ENCODE results near the gene ZMYM2.
"Not testable (repeated sequence)": the region's sequence is repeated elsewhere in the genome, so short reads cannot be mapped to it uniquely, and the experiment has no call there.

ZMYM2 gene

DNA sequence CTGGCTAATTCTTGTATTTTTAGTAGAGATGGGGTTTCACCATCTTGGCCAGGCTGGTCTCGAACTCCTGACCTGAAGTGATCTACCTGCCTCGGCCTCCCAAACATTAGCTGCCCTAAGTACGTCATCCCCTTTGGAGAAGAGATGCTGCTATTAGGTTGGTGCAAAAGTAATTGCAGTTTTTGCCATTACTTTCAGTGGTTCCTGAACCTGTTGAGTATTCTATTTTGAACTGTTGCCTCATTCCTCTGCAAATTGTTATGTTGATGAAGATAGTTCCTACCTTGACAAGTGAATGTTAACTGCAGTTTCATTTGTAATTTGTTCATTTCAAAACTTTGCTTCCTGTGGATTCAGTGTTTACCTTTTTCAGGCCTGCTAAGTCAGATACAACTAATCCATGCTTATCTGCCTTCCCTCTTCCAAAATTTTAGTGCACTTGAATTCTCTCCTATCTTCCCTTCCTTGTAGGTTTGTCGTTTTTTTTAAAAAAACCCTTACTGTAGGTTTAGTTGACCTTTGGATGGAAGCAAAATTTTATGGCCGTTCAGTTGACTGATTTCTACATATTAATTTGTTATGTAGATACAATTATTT is 24.0 kb downstream of the ZMYM2 start:
- no peak for DNase-seq (ENCODE audit: low read depth)

DNA sequence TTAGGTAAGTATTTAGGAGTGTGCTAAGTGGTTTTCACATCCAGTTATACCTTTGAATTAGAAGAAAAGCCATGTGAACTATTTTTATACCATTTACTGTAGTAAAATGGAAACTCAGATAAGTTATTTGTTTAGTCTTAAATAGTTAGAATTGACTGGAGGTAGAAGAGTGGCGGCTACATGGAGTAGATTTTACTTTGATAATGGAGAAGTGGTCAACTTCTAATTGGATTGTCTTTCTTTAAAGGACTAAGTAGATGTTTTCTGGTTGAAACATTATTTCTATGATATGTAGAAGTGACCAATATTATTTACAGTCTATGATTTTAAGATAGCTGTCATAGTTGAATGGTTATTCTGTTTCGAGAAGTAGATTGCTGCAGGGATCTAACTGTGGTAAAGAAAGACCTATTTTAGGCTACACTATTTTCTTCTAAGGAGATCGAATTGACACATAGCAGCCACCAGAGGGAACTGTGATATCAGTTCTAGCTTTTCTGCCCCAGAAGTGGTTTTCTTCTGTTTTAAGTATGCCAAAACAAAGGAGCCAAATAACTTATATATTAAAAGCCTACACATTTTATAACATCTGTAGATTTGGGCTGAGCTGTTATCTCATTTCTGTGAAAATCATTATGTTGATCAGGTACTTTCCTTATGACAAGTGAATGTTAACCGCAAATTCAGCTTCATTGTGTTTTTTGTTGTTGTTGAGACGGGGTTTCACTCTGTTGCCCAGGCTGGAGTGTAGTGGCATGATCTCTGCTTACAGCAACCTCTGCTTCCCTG is 26.1 kb downstream of the ZMYM2 start:
- DNase-seq (ENCODE audit: low read depth): no peak

DNA sequence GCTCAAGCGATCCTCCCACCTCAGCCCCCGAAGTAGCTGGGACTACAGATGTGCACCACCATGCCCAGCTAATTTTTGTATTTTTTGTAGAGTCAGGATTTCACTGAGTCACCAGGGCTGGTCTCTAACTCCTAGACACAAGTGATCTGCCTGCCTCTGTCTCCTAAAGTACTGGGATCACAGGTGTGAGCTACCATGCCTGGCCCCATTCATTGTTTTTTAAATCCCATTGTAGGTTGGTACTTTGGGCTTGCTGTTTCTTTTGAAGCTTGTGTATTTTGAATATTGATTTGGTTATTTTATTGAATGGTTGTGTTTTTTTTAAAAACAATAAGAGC is 26.7 kb downstream of the ZMYM2 start:
- no peak for DNase-seq (ENCODE audit: low read depth)

DNA sequence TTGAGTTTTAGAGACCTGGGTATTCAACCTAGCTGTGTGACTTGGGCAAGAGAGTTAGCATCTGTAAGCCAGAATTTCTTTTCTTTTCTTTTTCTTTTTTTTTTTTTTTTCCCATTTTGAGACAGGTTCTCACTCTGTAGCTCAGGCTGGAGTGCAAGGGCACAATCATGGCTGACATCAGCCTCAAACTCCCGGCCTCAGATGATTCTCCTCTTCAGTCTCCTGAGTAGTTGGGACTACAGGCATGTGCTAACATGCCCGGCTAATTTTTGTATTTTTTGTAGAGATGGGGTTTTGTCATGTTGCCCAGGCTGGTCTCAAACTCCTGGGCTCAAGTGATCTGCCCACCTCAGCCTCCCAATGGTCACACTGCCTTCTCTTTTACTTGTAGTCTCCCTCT is 33.0 kb downstream of the ZMYM2 start:
- no peak for DNase-seq (ENCODE audit: low read depth)

DNA sequence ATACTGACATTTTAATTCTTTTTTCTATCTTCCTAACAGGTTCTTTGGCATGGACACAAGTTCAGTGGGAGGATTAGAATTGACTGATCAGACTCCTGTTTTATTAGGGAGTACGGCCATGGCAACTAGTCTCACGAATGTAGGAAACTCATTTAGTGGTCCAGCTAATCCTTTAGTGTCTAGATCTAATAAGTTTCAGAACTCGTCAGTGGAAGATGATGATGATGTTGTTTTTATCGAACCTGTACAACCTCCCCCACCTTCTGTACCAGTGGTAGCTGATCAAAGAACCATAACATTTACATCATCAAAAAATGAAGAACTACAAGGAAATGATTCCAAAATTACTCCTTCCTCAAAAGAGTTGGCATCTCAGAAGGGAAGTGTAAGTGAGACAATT is 34.5 kb downstream of the ZMYM2 start:
- DNase-seq (ENCODE audit: low read depth): no peak

DNA sequence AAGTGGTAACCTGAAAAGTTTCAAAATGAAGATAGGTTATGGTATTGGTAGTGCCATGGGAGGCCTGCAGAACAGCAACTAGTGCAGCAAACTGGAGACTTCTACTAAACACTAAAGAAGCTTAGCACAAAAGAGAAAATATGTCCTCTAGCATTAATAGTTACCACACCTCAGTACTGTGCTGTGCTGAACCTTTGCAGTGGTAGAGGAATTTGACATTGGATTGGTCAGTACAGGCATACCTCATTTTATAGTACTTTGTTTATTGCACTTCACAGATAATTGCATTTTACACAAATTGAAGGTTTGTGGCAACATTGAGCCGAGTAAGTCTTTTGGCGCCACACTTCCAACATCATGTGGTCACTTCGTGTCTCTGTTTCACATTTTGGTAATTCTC is 40.4 kb downstream of the ZMYM2 start:
- no peak for DNase-seq (ENCODE audit: low read depth)

DNA sequence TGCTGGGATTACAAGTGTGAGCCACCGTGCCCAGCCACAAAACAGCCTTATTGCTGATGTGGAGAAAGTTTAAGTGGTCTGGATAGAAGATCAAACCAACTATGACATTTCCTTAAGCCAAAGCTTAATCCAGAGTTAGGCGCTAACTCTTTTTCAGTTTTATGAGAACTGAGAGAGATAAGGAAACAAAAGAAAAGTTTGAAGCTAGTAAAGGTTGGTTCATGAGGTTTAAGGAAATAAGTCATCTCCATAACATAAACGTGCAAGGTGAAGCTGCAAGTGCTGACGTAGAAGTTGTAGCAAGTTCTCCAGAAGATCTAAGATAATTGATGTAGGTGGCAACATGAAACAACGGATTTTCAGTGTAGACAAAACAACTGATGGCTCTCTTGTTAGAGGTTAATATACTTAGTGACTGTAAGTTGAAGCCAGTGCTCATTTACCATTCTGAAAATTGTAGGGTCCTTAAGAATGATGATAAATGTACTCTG is 41.6 kb downstream of the ZMYM2 start:
- no peak for DNase-seq (ENCODE audit: low read depth)

DNA sequence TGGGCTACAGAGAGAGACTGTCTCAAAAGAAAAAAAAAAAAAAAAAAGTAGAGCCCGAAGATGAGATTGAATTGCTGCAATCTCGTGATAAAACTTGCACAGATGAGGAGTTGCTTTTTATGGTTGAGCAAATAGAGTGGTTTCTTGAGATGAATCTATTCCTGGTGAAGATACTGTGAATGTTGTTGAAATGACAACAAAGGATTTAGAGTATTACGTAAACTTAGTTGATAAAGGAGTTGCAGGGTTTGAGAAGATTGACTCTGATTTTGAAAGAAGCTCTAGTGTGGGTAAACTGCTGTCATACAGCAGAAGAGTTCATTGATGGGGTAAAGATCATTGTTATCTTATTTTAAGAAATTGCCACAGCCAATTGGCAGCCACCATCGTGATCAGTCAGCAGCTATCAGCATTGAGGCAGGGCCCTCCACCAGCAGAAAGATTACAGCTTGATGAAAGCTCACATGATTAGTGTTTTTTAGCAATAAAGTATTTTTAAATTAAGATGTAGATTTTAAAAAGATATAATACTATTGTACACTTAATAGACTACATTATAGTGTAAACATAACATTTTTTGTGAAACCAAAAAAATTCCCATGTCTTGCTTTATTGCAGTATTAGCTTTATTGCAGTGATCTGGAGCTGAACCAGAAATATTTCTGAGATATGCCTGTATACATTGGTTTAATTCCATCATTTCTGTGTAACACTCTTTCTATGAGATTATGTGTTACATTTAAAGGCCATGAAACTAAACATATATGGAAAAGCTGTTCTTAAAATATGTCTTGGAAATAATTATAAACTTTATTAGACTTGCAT is 43.1 kb downstream of the ZMYM2 start:
- DNase-seq (ENCODE audit: low read depth): no peak

DNA sequence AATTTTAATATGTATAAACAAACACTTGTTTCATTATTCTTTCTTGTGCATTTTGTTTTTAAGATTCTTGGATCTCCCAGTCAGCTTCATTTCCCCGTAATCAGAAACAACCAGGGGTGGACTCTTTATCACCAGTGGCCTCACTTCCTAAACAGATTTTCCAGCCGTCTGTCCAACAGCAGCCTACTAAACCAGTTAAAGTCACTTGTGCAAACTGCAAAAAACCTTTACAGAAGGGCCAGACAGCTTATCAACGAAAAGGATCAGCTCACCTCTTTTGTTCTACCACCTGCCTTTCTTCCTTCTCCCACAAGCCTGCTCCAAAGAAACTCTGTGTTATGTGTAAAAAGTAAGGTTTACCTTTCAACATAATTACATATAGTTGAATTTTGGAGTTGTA is 44.3 kb downstream of the ZMYM2 start:
- DNase-seq (ENCODE audit: low read depth): no peak

DNA sequence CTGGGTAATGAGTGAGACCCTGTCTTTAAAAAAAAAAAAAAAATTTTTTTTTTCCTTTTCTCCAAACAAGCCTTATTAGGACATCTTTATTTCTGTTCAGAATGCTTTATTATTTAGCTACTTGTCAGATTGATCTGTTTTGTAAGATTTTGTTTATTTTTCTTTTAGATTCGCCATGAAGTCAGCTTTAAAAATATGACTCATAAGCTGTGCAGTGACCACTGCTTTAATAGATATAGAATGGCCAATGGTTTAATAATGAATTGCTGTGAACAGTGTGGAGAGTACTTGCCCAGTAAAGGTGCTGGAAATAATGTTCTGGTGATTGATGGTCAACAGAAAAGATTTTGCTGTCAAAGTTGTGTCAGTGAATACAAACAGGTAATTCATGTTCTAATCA is 47.7 kb downstream of the ZMYM2 start:
- DNase-seq (ENCODE audit: low read depth): no peak

DNA sequence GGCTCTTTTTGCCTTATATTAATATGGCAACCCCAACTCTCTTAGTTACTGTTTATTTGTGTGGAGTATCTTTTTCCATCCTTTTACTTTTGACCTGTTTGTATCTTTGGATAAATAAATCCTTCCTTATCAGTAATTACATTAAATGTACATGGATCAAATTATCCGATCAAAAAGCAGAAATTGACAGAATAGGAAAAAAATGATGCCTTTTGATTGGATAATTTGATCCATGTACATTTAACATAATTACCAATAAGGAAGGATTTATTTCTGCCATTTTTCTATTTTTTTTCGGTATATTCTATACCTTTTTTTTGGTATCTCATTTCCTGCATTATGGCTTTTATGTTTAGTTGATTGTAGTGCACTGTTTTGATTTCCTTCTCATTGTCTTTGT is 57.2 kb downstream of the ZMYM2 start:
- no peak for DNase-seq (ENCODE audit: low read depth)

DNA sequence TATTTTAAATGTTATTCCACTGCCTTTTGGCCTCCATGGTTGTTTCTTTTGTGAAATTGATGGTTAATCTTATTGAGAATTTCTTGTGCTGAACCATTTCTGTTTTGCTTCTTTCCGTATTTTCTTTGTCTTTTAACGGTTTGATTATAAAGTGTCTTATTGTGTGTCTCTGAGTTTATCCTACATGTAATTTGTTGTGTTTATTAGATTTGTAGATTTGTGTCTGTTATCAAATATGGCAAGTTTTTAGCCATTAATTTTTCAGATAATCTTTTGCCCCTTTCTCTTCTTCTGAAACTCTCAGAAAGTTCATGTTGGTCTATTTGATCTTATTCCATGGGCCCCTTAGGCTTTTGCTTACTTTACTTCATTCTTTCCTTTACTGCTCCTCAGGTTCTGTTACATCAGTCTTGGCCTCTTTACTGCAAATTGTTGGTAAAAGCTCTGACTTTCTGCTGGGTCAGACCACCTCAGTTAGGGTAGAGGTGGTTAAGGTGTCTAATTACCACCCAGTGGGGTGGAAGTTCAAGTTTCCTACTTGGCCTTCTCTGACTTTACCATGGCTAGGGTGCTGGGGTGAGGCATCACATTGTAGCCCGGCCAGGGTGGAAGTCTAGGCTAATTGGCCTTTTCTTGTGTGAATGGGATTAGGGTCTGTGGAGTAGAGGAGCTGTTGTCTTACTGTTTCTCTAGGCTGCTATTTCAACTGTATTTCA is 58.3 kb downstream of the ZMYM2 start:
- no peak for DNase-seq (ENCODE audit: low read depth)

DNA sequence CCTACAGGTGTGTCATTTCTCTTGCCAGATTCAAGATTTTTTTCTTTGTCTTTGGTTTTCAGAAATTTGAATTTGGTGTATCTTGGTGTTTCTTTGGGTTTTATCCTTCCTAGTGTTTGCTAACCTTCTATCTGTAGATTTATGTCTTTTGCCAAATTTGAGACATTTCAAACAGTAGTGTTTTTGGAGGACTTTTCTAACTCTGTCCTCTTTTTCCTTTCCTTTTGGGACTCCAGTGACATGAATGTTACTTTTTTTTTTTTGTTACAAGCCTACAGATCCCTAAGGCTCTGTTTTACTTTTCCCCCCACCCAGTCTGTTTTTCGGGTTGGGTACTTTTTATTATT is 58.8 kb downstream of the ZMYM2 start:
- DNase-seq (ENCODE audit: low read depth): no peak

DNA sequence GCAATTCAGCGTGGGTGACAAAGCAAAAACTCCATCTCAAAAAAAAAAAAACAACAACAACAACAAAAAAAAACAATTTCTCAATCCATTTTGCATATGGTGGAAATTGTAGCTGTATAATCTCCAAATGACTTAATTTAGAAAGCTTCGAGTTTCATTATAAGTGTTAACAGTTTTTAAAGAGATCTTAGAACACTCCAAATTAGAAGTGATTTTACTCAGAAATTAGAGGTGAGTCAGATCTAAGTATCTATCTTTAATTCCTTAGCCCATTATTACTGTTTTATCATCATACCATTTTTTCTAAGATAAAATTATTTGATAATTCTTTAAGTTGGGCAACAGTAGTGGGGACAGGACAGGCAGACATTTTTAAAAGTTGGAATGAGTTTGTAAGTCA is 60.5 kb downstream of the ZMYM2 start:
- no peak for DNase-seq (ENCODE audit: low read depth)

DNA sequence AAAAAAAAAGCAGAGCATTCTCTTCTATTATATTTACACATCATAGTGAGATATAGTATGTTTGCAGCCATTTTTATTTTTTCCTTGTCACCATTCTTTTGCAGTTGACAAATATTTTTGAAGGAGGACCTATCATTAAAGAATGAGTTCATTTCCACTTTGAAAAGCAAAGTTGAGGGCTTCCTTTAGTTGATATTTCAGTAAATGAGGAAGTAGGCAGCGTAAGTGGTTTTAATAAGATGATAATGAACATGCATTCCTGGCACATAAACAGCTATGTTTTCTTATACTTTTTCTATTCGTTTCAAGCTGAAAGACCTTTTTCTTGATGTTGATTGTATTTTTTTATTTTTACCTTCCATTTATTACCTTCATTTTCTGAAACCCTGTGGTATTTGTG is 66.2 kb downstream of the ZMYM2 start:
- DNase-seq (ENCODE audit: low read depth): no peak

DNA sequence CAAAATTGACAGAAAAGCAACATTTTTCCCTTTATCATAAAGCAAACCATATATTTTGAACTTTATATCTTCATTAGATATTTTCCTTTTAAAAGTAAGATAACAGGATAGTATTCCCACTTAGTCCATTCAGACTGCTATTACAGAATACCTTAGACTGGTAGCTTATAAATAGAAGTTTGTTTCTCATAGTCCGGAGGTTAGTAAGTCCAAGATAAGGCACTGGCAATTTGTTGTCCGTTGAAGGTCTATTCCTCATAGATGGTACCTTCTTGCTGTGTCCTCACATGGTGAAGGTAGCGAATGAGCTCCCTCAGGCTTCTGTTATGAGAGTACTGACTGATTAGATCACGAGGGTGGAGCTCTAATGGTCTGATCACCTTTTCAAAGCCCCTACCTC is 70.4 kb downstream of the ZMYM2 start:
- no peak for DNase-seq (ENCODE audit: low read depth)

DNA sequence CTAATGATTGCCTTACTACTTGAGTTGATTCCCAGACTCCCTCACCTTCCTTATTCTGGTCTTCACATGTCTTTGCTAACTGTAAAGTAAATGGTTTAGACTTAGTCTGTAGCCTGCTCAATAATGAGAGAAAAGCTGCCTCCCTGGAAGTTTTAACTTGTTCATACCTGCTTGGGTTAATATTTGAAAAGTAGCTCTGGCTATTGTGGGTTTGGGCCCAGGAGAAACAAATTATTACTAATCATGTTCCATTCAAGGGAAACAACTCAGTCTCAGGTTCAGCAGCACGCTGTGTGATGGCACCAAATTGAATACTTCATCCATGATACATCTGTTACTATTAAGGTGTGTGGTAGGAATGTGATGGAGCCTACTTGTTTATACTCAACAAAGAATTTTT is 75.0 kb downstream of the ZMYM2 start:
- DNase-seq (ENCODE audit: low read depth): no peak

DNA sequence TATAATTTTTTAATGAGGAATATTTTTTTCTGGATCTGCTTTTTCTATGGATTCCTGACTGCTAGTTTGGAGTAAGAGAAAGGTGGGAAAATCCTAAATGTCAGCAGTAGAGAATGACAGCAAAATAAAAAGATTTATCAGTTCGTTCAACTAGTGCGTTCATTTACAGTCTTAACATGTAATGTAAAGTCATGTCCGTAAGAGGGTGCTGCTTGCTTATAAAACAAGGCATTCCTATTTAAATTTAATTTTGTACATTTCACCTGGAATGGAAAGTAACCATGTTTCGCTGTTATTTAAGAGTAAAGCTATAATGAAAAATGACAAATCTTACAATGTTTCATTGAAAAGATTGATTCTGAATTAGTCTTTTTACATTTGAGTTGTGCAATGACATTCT is 76.6 kb downstream of the ZMYM2 start:
- DNase-seq (ENCODE audit: low read depth): no peak

DNA sequence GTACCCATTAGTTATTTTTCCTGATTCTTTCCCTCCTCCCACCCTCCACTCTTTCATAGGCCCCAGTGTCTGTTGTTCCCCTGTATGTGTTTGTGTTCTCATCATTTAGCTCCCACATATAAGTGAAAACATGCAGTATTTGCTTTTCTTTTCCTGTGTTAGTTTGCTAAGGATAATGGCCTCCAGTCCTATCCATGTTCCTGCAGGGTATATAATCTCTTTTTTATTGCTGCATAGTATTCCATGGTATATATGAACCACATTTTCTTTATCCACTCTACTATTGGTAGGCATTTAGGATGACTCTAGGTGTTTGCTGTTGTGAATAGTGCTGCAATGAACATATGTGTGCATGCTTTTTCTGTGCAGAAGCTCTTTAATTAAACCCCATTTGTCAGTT is 79.4 kb downstream of the ZMYM2 start:
- DNase-seq (ENCODE audit: low read depth): no peak

DNA sequence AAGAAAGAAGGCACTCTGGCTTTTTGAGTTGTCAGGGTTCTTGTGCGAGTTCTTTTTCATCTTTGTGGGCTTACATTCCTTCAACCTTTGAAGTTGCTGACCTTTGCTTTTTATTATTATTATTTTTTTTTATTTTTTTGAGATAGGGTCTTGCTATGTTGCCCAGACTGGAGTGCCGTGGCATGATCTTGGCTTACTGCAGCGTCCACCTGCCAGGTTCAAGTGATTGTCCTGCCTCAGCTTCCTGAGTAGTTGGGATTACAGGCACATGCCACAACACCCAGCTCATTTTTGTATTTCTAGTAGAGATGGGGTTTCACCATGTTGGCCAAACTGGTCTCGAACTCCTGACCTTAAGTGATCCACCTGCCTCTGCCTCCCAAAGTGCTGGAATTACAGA is 84.1 kb downstream of the ZMYM2 start:
- not testable (repeated sequence) for DNase-seq (ENCODE audit: low read depth)

DNA sequence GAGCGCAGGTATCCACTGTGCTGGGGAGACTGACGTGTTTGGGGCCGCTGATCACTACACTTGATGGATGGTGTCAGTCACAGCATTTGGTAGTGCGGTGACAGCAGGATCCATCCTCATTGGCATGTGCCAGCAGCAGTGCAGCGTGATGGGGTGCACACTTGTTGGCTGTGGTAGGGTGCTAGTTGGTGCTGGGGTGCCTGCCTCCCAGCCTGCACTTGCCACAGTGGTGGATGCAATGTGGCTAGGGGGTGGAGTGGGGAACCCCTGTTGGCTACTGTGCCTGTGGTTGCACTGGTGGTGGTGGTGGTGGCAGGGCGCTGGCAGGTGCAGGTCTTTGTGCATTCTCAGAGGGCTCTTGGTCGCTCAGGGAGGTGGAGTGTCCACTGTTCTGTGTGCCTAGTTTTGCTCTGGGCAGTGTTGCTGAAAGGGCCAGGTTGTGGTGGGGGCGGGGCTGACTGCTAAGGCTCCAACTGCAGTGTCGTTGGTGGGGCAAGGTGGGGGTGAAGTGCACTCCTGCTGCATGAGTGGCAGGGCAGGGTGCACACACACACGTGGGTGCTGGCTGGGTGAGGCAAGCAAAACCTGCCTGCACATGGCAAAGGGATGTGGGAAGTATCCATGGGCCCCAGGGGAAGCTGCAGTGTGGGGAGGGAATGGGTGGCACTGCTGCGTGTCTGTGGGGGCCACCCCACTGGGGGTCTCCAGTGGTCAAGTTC is 84.8 kb downstream of the ZMYM2 start:
- DNase-seq (ENCODE audit: low read depth): no peak

DNA sequence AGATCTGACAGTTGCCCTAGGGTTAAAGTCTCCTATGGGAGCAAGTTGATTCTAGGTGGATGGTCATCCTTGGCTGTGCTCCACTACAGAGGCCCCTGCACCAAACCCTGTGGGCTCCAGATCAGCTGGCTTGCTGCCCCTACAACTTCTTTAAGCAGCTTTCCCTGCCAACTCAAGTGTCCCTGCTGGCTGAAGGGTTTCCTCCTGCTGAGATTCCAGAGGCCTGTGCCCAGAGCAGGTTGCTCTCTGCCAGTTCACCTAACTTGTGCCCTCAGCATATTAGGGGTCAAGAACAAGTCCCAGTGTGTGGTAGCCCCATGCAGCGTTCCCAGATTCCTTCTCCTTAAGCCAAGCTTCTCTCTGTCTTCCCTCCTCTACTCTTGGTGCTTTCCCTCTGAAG is 85.6 kb downstream of the ZMYM2 start:
- DNase-seq (ENCODE audit: low read depth): no peak
